Activated CD4-positive, alpha-beta T cell treated with anti-CD3 and anti-CD28 coated beads, Interleukin-2, amount 50 U/mL, for 24 hours (primary cell): ENCODE measurements around the gene GGT6.

Experiments used
- DNase-seq, 2 donors: peaks; one replicate each; pipeline ENCODE4 v3.0.0-alpha.2; 2020; ENCODE audit warnings: low read depth in 1 of 2, low spot score in 1 of 2

Gene GGT6

DNA sequence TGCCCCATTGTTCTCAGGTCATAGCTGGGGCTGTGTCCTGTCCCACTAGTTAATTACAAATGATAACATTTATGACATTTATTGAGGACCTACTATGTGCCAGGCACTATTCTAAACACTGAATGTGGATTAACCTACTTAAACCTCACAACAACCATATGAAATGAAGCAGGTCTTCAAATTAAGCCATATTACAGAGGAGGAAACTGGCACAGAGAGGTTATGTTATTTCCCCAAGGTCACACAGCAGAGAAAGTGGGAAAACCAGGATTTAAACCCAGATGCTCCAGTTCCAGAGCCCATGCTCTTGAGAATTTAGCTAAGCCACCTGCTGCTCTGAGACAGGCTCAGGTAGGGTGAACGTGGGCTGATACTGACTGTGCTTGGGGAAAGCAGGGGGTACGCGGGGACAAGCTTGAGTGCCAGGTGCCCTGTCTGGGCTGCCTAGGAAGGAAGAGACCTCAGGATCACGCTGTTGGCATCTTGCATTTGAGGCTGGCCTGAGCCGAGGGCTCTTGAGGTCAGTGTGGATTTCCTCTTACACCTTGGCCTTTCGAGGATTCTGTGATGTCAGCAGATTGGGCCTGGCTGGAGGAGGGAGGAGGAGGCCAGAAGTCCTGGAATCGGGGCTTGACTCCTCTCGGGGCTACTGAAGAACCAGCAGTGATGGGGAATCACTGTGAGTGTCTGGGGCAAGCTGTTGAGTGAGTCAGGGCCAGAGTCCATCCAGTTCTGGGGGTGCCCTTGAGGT lies 52.8 kb downstream of the GGT6 start:
- no peak for DNase-seq
